ENCODE data around the gene TMTC2.

The TMTC2 gene

DNA sequence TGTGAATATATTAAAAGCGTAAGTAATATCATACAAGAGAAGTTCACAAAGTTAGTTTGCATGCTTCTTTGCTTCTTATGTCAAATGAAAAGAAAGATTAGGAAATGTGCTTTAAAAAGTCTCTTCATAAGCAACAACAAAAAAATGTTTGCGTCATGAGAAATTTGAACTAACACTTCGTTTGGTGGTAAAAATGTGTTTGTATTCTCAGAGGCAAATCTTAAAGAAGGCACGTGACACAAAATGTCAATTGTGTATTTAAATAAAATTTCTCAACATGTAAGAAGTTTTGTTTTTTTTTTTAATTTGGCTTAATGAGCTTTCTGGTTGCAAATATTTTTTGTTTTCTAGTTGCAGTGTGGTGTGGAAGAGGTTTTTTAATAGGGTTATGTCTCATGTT, 93.8 kb downstream of the TMTC2 start:
- H3K36me3 ChIP-seq (ENCODE audit: insufficient read depth, low read length) = no peaks in the 10 kb centered on the region
- no peaks in the 10 kb centered on the region for H3K79me2 ChIP-seq (ENCODE audit: insufficient read depth, low read length)
- no peaks in the 10 kb centered on the region for H4K20me1 ChIP-seq (ENCODE audit: insufficient read depth, low read length)
- H3K27me3 ChIP-seq (ENCODE audit: insufficient read depth, low read length) = no peaks in the 10 kb centered on the region
- peaks cover 35% of the 10 kb centered on the region for H3K4me1 ChIP-seq (ENCODE audit: insufficient read depth, low read length, severe bottlenecking)
- no peak overlapping the region for H3K4me3 ChIP-seq (ENCODE audit: low read depth, low read length, poor library complexity, severe bottlenecking)
- no peak overlapping the region for H2AFZ ChIP-seq (ENCODE audit: low read length)
- TF ChIP-seq EZH2 (IDR thresholded peaks at IDR 0.05; ENCODE audit: borderline replicate concordance, low read length) = no peak
- TF ChIP-seq, protein P1, sequence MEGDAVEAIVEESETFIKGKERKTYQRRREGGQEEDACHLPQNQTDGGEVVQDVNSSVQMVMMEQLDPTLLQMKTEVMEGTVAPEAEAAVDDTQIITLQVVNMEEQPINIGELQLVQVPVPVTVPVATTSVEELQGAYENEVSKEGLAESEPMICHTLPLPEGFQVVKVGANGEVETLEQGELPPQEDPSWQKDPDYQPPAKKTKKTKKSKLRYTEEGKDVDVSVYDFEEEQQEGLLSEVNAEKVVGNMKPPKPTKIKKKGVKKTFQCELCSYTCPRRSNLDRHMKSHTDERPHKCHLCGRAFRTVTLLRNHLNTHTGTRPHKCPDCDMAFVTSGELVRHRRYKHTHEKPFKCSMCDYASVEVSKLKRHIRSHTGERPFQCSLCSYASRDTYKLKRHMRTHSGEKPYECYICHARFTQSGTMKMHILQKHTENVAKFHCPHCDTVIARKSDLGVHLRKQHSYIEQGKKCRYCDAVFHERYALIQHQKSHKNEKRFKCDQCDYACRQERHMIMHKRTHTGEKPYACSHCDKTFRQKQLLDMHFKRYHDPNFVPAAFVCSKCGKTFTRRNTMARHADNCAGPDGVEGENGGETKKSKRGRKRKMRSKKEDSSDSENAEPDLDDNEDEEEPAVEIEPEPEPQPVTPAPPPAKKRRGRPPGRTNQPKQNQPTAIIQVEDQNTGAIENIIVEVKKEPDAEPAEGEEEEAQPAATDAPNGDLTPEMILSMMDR (IDR thresholded peaks at IDR 0.05; ENCODE audit: low read length) = no peak
- H3K9me2 ChIP-seq (ENCODE audit: low read depth, low read length) = no peaks in the 10 kb centered on the region
- H3K27ac ChIP-seq (ENCODE audit: low read depth, low read length, poor library complexity, severe bottlenecking) = no peak overlapping the region
- H3K9ac ChIP-seq (ENCODE audit: low read length) = no peak overlapping the region
- H3F3A ChIP-seq (ENCODE audit: insufficient read depth, low read length) = no peaks in the 10 kb centered on the region
- H3K9me3 ChIP-seq (ENCODE audit: low read length) = no peaks in the 10 kb centered on the region
- H3K4me2 ChIP-seq (ENCODE audit: low read length) = no peak overlapping the region

DNA sequence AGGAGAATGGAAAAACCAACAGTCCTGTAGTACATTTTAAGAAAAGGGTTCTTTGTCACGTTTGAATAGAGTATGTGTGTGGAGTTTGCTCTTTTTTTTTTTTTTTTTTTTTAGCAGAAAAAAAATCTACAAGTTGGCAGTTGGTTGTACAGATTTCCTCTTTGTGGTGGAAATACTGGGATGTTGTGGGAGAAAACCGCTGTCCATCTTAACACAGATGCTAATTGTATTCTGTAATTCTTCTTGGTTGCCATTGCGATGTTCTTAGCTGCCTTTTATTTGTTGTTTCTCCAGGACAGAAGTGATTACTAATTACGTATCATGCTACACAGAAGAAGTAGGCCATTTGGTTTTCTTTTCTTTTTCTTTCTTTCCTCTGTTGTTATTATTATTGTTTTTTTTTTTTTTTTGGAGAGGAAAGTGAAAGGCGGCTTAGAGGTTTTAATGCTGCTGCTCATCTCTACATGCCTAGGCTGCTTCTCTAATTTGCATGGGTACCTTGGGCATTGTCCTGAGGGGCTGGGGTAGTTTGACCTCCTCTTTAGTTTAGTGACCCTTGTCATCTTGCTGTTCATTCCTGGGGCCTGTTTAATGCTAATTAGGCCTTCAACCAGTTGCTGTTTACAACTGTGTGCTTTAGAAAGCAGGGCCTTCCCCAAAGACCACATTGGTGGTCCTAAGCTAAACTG, 94.7 kb downstream of the TMTC2 start:
- no peaks in the 10 kb centered on the region for H3F3A ChIP-seq (ENCODE audit: insufficient read depth, low read length)
- no peak overlapping the region for H2AFZ ChIP-seq (ENCODE audit: low read length)
- no peak overlapping the region for H3K9ac ChIP-seq (ENCODE audit: low read length)
- no peaks in the 10 kb centered on the region for H3K36me3 ChIP-seq (ENCODE audit: insufficient read depth, low read length)
- no peak for TF ChIP-seq EZH2 (IDR thresholded peaks at IDR 0.05; ENCODE audit: borderline replicate concordance, low read length)
- TF ChIP-seq, protein P1 (IDR thresholded peaks at IDR 0.05; ENCODE audit: low read length) = no peak
- H3K9me3 ChIP-seq (ENCODE audit: low read length) = no peaks in the 10 kb centered on the region
- H3K4me2 ChIP-seq (ENCODE audit: low read length) = no peak overlapping the region
- H4K20me1 ChIP-seq (ENCODE audit: insufficient read depth, low read length) = no peaks in the 10 kb centered on the region
- H3K27ac ChIP-seq (ENCODE audit: low read depth, low read length, poor library complexity, severe bottlenecking) = no peak overlapping the region
- no peaks in the 10 kb centered on the region for H3K79me2 ChIP-seq (ENCODE audit: insufficient read depth, low read length)
- H3K27me3 ChIP-seq (ENCODE audit: insufficient read depth, low read length) = no peaks in the 10 kb centered on the region
- no peaks in the 10 kb centered on the region for H3K9me2 ChIP-seq (ENCODE audit: low read depth, low read length)
- H3K4me3 ChIP-seq (ENCODE audit: low read depth, low read length, poor library complexity, severe bottlenecking) = no peak overlapping the region
- peaks cover 29% of the 10 kb centered on the region for H3K4me1 ChIP-seq (ENCODE audit: insufficient read depth, low read length, severe bottlenecking)

DNA sequence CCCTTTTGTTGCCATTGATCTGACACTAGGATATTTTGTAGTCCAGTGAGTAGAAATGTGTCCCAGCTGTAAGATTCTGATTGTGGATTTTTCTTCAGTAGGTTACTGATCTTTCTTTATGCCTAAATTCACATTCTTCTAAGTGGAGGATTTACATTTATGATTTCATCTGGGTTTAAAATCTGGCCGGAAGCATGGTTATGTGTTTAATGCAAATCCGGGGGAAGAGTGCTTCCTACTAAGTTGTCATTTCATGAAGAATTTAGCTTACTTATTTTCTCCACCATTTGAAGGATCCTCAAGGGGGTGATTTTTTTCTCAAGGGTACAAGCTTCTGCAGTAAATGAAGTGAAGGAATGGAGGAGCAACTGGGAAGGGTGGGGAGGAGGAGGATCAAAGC, 96.7 kb downstream of the TMTC2 start:
- H3K27me3 ChIP-seq (ENCODE audit: insufficient read depth, low read length) = no peaks in the 10 kb centered on the region
- peak overlapping the region; percentile 28; the same call in 1 of the 2 replicates for H3K9ac ChIP-seq (ENCODE audit: low read length)
- H2AFZ ChIP-seq (ENCODE audit: low read length) = peak overlapping the region; percentile 57; the same call in 1 of the 2 replicates
- H3F3A ChIP-seq (ENCODE audit: insufficient read depth, low read length) = no peaks in the 10 kb centered on the region
- H4K20me1 ChIP-seq (ENCODE audit: insufficient read depth, low read length) = no peaks in the 10 kb centered on the region
- no peaks in the 10 kb centered on the region for H3K9me2 ChIP-seq (ENCODE audit: low read depth, low read length)
- H3K4me2 ChIP-seq (ENCODE audit: low read length) = peak overlapping the region; percentile 48; the same call in 1 of the 2 replicates
- H3K4me3 ChIP-seq (ENCODE audit: low read depth, low read length, poor library complexity, severe bottlenecking) = peak overlapping the region; percentile 23
- peak overlapping the region; percentile 15 for H3K27ac ChIP-seq (ENCODE audit: low read depth, low read length, poor library complexity, severe bottlenecking)
- TF ChIP-seq, protein P1 (IDR thresholded peaks at IDR 0.05; ENCODE audit: low read length) = no peak
- no peak for TF ChIP-seq EZH2 (IDR thresholded peaks at IDR 0.05; ENCODE audit: borderline replicate concordance, low read length)
- no peaks in the 10 kb centered on the region for H3K79me2 ChIP-seq (ENCODE audit: insufficient read depth, low read length)
- no peaks in the 10 kb centered on the region for H3K36me3 ChIP-seq (ENCODE audit: insufficient read depth, low read length)
- no peaks in the 10 kb centered on the region for H3K9me3 ChIP-seq (ENCODE audit: low read length)
- peaks cover 29% of the 10 kb centered on the region for H3K4me1 ChIP-seq (ENCODE audit: insufficient read depth, low read length, severe bottlenecking)
